ENCODE results near the gene SCN1B. TPM values are rescaled to one million over a fixed set of nuclear protein-coding genes. Genes with fewer than 3 reads are reported as not detected.

SCN1B gene
- polyA plus RNA-seq, 12 donors, result 2.1 to 7.4 (median 5.4) TPM; not detected in 1

GRCh38 chr19:35073516-35073915 is 43.2 kb downstream of the SCN1B start:
- DNase-seq, result no peak

GRCh38 chr19:35073941-35074340 is 43.7 kb downstream of the SCN1B start:
- no peak for DNase-seq

GRCh38 chr19:35074426-35075201 is 44.3 kb downstream of the SCN1B start:
- no peak for DNase-seq

GRCh38 chr19:35075202-35076025 is 45.1 kb downstream of the SCN1B start:
- DNase-seq, result no peak

GRCh38 chr19:35076026-35076370 is 45.7 kb downstream of the SCN1B start:
- DNase-seq, result no peak

GRCh38 chr19:35076657-35077056 is 46.4 kb downstream of the SCN1B start:
- DNase-seq, result no peak

- DNase-seq, result no peak
Measured at GRCh38 chr19:35077411-35078223, 47.3 kb downstream of the SCN1B start.

- DNase-seq, result no peak
Measured at GRCh38 chr19:35079826-35080225, 49.6 kb downstream of the SCN1B start.

- DNase-seq, result no peak
Measured at GRCh38 chr19:35080613-35081170, 50.4 kb downstream of the SCN1B start.

GRCh38 chr19:35081201-35081600 is 50.9 kb downstream of the SCN1B start:
- no peak for DNase-seq

- no peak for DNase-seq
Measured at GRCh38 chr19:35083691-35084508, 53.6 kb downstream of the SCN1B start.

GRCh38 chr19:35084509-35084762 is 54.2 kb downstream of the SCN1B start:
- no peak for DNase-seq

- DNase-seq, result no peak
Measured at GRCh38 chr19:35085947-35086346, 55.7 kb downstream of the SCN1B start.

GRCh38 chr19:35086455-35086854 is 56.2 kb downstream of the SCN1B start:
- DNase-seq, result no peak

GRCh38 chr19:35087393-35087792 is 57.1 kb downstream of the SCN1B start:
- no peak for DNase-seq

- DNase-seq, result no peak
Measured at GRCh38 chr19:35088131-35088913, 58.1 kb downstream of the SCN1B start.

GRCh38 chr19:35089554-35089953 is 59.3 kb downstream of the SCN1B start:
- no peak for DNase-seq

Data from muscle of arm (tissue), 12 donors.